MM.1S (cell line): ENCODE results near the gene AGAP1.

ENCODE experiments used
- DNase-seq: peaks from one replicate; pipeline ENCODE4 v3.0.0-alpha.2; 2015
- H2AFZ ChIP-seq: fragments of 300-600 bp; sonication (generic); 2 replicates; pipeline ENCODE4 v1.6.0; 2016; ENCODE audit warnings: antibody characterized with exemption, low read length
- H3F3A ChIP-seq: fragments of 300-600 bp; sonication (generic); 2 replicates; pipeline ENCODE4 v1.6.1; 2016; ENCODE audit warnings: mild to moderate bottlenecking, antibody characterized with exemption, low read length, moderate library complexity, mixed read lengths; ENCODE audit not compliant: insufficient read depth
- H3K27ac ChIP-seq: fragments of 300-600 bp; sonication (generic); 2 replicates; pipeline ENCODE4 v1.5.1; 2016; ENCODE audit warnings: mild to moderate bottlenecking, low read length
- H3K27me3 ChIP-seq: fragments of 300-600 bp; sonication (generic); replicated peaks from 2 replicates; pipeline ENCODE4 v1.6.0; 2016; ENCODE audit warnings: low read length; ENCODE audit not compliant: insufficient read depth
- H3K36me3 ChIP-seq: fragments of 300-600 bp; sonication (generic); replicated peaks from 2 replicates; pipeline ENCODE4 v1.6.1; 2016; ENCODE audit warnings: mild to moderate bottlenecking, low read length, mixed read lengths; ENCODE audit not compliant: insufficient read depth
- H3K4me1 ChIP-seq: fragments of 300-600 bp; sonication (generic); 2 replicates; pipeline ENCODE4 v1.6.1; 2016; ENCODE audit warnings: low read length, mixed read lengths
- H3K4me2 ChIP-seq: fragments of 300-600 bp; sonication (generic); 2 replicates; pipeline ENCODE4 v1.6.0; 2016; ENCODE audit warnings: low read depth, low read length
- H3K4me3 ChIP-seq: fragments of 300-600 bp; sonication (generic); 2 replicates; pipeline ENCODE4 v1.5.1; 2016; ENCODE audit warnings: low read length, mixed read lengths
- H3K79me2 ChIP-seq: fragments of 300-600 bp; sonication (generic); 2 replicates; pipeline ENCODE4 v1.6.1; 2016; ENCODE audit warnings: mixed run types, low read length, mixed read lengths
- H3K9ac ChIP-seq: fragments of 300-600 bp; sonication (generic); 2 replicates; pipeline ENCODE4 v1.6.1; 2016; ENCODE audit warnings: low read length, mixed read lengths
- H3K9me2 ChIP-seq: fragments of 300-600 bp; sonication (generic); replicated peaks from 2 replicates; pipeline ENCODE4 v1.6.1; 2016; ENCODE audit warnings: mild to moderate bottlenecking, low read length, mixed read lengths; ENCODE audit not compliant: insufficient read depth
- H3K9me3 ChIP-seq: fragments of 300-600 bp; sonication (generic); replicated peaks from 2 replicates; pipeline ENCODE4 v1.6.1; 2016; ENCODE audit warnings: mild to moderate bottlenecking, low read length, mixed read lengths; ENCODE audit not compliant: insufficient read depth
- H4K20me1 ChIP-seq: fragments of 300-600 bp; sonication (generic); 2 replicates; pipeline ENCODE4 v1.6.1; 2016; ENCODE audit warnings: mild to moderate bottlenecking, low read length, moderate library complexity, mixed read lengths; ENCODE audit not compliant: insufficient read depth
- CTCF ChIP-seq: fragments of 300-600 bp; sonication (generic); IDR thresholded peaks from 2 replicates; pipeline ENCODE4 v1.5.1; 2016; ENCODE audit warnings: antibody characterized with exemption, low read length, mixed read lengths
- EZH2 ChIP-seq: fragments of 300-600 bp; sonication (generic); optimal IDR thresholded peaks from 2 replicates; pipeline ENCODE3; 2017; ENCODE audit warnings: low read depth, mild to moderate bottlenecking, antibody characterized with exemption, low read length, mixed read lengths
- EZH2phosphoT487 ChIP-seq: fragments of 300-600 bp; sonication (generic); IDR thresholded peaks from 2 replicates; pipeline ENCODE4 v1.6.1; 2018; ENCODE audit warnings: antibody characterized with exemption, low read length

The AGAP1 gene

GRCh38 chr2:235572592-235572991, 78.7 kb downstream of the AGAP1 start:
- Histone ChIP-seq H3K9ac (no peak overlapping the region), H3K4me1 (peaks cover 8% of the 10 kb centered on the region; the same call in 1 of the 2 replicates), H3K79me2 (peaks cover 98% of the 10 kb centered on the region), H2AFZ (no peak overlapping the region), H3K4me2 (no peak overlapping the region), H3F3A (peaks cover 12% of the 10 kb centered on the region; the same call in 1 of the 2 replicates), H4K20me1 (no peaks in the 10 kb centered on the region), H3K4me3 (no peak overlapping the region), H3K9me3 (no peaks in the 10 kb centered on the region), H3K27me3 (no peaks in the 10 kb centered on the region), H3K27ac (no peak overlapping the region), H3K9me2 (no peaks in the 10 kb centered on the region), H3K36me3 (no peaks in the 10 kb centered on the region)
- no peak for TF ChIP-seq CTCF
- TF ChIP-seq EZH2: no peak
- no peak for TF ChIP-seq EZH2phosphoT487
- DNase-seq: no peak

DNA sequence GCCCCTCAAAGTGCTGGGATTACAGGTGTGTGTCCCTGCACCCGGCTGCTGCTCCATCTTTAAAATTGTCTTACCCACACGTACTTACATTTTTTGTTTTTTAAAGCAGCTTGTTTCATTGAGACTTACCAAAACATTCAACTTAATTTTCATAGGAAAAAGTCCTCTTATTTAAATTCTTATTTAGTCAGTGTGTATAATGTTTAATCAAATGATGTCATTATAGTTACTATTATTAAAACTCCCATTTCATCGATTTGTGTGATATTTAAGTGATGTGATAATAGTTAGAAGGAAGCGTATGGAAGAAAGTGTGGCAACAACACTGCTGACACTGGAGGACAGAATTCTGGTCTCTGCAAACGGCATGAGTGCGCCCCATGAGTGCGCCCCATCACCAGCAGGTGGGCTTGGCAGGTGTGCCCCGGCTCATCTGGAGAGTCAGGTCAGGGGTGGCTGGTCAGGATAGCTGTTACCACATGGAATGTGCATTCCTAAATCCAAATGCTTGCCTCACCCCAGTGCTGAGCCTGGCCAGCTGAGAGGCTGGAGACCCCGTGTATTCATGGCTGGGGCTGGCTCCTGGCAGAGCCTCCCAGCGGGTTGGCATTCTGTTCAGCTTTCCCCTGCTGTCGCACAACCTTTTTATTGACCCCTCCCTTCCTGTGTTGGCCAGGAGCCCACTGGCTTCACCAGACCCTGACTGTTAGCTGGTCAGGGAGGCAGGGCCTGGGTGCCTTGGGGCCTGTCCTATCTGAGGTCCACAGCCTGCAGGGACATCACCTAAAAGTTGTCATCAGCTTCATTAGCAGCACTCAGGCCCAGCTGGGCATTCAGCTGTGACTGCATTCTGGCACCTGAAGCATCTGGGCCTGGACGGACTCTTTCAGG, 79.7 kb downstream of the AGAP1 start:
- peaks cover 12% of the 10 kb centered on the region; the same call in 1 of the 2 replicates for H3F3A ChIP-seq
- H3K79me2 ChIP-seq: peaks cover 96% of the 10 kb centered on the region
- no peaks in the 10 kb centered on the region for H3K9me3 ChIP-seq
- no peak overlapping the region for H3K27ac ChIP-seq
- H3K4me3 ChIP-seq: no peak overlapping the region
- no peak for TF ChIP-seq EZH2
- no peak for TF ChIP-seq EZH2phosphoT487
- no peak for TF ChIP-seq CTCF
- no peak overlapping the region for H3K9ac ChIP-seq
- H3K4me1 ChIP-seq: peaks cover 8% of the 10 kb centered on the region; the same call in 1 of the 2 replicates
- H3K36me3 ChIP-seq: no peaks in the 10 kb centered on the region
- H3K27me3 ChIP-seq: no peaks in the 10 kb centered on the region
- H3K4me2 ChIP-seq: no peak overlapping the region
- no peak overlapping the region for H2AFZ ChIP-seq
- no peaks in the 10 kb centered on the region for H3K9me2 ChIP-seq
- DNase-seq: no peak
- H4K20me1 ChIP-seq: no peaks in the 10 kb centered on the region

DNA sequence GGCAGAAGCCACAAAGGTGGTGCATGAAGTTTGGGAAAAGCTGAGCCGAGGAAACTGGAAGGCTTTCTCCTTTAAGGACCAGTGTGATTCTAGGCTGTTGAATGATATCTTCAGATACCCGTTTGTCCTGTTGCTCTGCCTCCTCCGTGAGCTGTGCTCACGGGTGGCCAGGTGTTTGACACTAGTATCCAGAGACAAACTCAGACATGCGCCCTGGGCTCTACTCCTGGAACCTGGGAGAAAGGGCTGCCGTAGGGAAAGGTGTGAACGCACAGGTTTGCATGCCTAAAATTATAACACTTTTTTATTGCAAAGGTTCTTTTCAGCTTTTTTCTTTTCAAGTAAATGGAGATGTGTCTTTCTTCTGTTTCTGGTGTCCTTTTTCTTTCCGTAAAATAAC, 81.6 kb downstream of the AGAP1 start:
- Histone ChIP-seq H3K79me2 (peaks cover 95% of the 10 kb centered on the region), H3K4me1 (peaks cover 4% of the 10 kb centered on the region; the same call in 1 of the 2 replicates), H2AFZ (no peak overlapping the region), H3K4me2 (no peak overlapping the region), H3K27me3 (no peaks in the 10 kb centered on the region), H3K36me3 (no peaks in the 10 kb centered on the region), H3F3A (no peaks in the 10 kb centered on the region), H4K20me1 (no peaks in the 10 kb centered on the region), H3K9me3 (no peaks in the 10 kb centered on the region), H3K9me2 (no peaks in the 10 kb centered on the region), H3K4me3 (no peak overlapping the region), H3K9ac (no peak overlapping the region), H3K27ac (no peak overlapping the region)
- no peak for DNase-seq
- no peak for TF ChIP-seq EZH2
- TF ChIP-seq CTCF: no peak
- TF ChIP-seq EZH2phosphoT487: no peak
